H1 (cell line): Measurements from ENCODE around the gene REEP2. TPM values are rescaled to one million over a fixed set of nuclear protein-coding genes. Genes with fewer than 3 reads are reported as not detected.
A peak's percentile ranks its signal among the peaks of the same experiment; 100 is the strongest.

ENCODE experiments used
- CTCF ChIA-PET: fragments of 300-600 bp; sonication (Branson Sonifier 250); formaldehyde crosslinking; loops from one replicate; lab custom pipeline; 2021; ENCODE audit not compliant: partially characterized antibody; lab: Charles Lee
- POLR2A ChIA-PET: fragments of 300-600 bp; sonication (Branson Sonifier 250); formaldehyde crosslinking; loops from one replicate; lab custom pipeline; 2021; ENCODE audit warnings: inconsistent platforms; ENCODE audit not compliant: partially characterized antibody; lab: Charles Lee
- DNase-seq, 2 experiments: peaks; one replicate each; pipeline versions ENCODE4 v3.0.0 to v3.0.0-alpha.2; 2010 to 2022; ENCODE audit warnings: low spot score in 2 of 2, low read depth in 1 of 2, mixed read lengths in 1 of 2
- FAIRE-seq: peaks from 2 replicates; lab custom pipeline; 2011; peaks lifted over from hg19 to GRCh38; lab: Jason Lieb, UNC
- H2AFZ ChIP-seq: 2 replicates; pipeline ENCODE4 v1.8.1; 2012; ENCODE audit warnings: low read length, inconsistent platforms
- H2AK5ac ChIP-seq: 2 replicates; pipeline ENCODE4 v1.6.1; 2013; ENCODE audit warnings: low read depth, low read length
- H2BK120ac ChIP-seq: replicated peaks from 2 replicates; pipeline ENCODE3; 2013; ENCODE audit warnings: low read depth, low read length, inconsistent platforms
- H2BK12ac ChIP-seq: 2 replicates; pipeline ENCODE4 v1.6.1; 2013; ENCODE audit warnings: low read depth, low read length
- H2BK15ac ChIP-seq: 2 replicates; pipeline ENCODE4 v1.6.1; 2013; ENCODE audit warnings: low read length
- H2BK20ac ChIP-seq: 2 replicates; pipeline ENCODE4 v1.6.1; 2013; ENCODE audit warnings: low read length
- H2BK5ac ChIP-seq: 2 replicates; pipeline ENCODE4 v1.6.1; 2013; ENCODE audit warnings: low read depth, low read length
- H3K14ac ChIP-seq: 2 replicates; pipeline ENCODE4 v1.6.1; 2013; ENCODE audit warnings: inconsistent platforms; ENCODE audit not compliant: insufficient read length
- H3K18ac ChIP-seq: 2 replicates; pipeline ENCODE4 v1.6.1; 2013; ENCODE audit warnings: low read length; ENCODE audit errors: extremely low read depth
- H3K23ac ChIP-seq: 2 replicates; pipeline ENCODE4 v1.6.1; 2013; ENCODE audit warnings: inconsistent platforms; ENCODE audit not compliant: insufficient read length
- H3K23me2 ChIP-seq: 2 replicates; pipeline ENCODE4 v1.6.1; 2013; ENCODE audit warnings: low read depth, low read length
- H3K27ac ChIP-seq: 2 replicates; pipeline ENCODE4 v1.6.1; 2011; ENCODE audit warnings: low read depth, low read length, inconsistent platforms
- H3K27me3 ChIP-seq, 4 experiments: replicated peaks in 1 of 4; 1 replicate in 1 of 4; 2 replicates in 3 of 4; pipeline versions ENCODE4 v1.6.1 to v1.8.1; 2011 to 2013; ENCODE audit warnings: low read length in 3 of 4, mild to moderate bottlenecking in 3 of 4, inconsistent platforms in 2 of 4, mixed read lengths in 2 of 4, moderate library complexity in 1 of 4; ENCODE audit not compliant: control insufficient read depth in 3 of 4, insufficient read depth in 3 of 4; ENCODE audit errors: extremely low read depth in 1 of 4
- H3K36me3 ChIP-seq, 4 experiments: 2 replicates each; pipeline versions ENCODE4 v1.6.1 to v1.8.1; 2011 to 2013; ENCODE audit warnings: mild to moderate bottlenecking in 4 of 4, low read length in 3 of 4, moderate library complexity in 2 of 4, control low read depth in 1 of 4, inconsistent platforms in 1 of 4; ENCODE audit not compliant: insufficient read depth in 4 of 4, control insufficient read depth in 2 of 4
- H3K4ac ChIP-seq: replicated peaks from 2 replicates; pipeline ENCODE3; 2013; ENCODE audit warnings: low read length, low read depth, mixed read lengths, inconsistent platforms; ENCODE audit not compliant: insufficient read length
- H3K4me1 ChIP-seq, 4 experiments: replicated peaks in 1 of 4; 1 replicate in 1 of 4; 2 replicates in 3 of 4; pipeline versions ENCODE4 v1.6.1 to v1.8.1; 2011 to 2013; ENCODE audit warnings: low read length in 3 of 4, inconsistent platforms in 2 of 4, mixed read lengths in 1 of 4; ENCODE audit not compliant: insufficient read depth in 4 of 4, control insufficient read depth in 3 of 4
- H3K4me2 ChIP-seq, 2 experiments: 2 replicates each; pipeline versions ENCODE4 v1.6.1 to v1.8.1; 2011 to 2013; ENCODE audit warnings: low read depth in 2 of 2, low read length in 2 of 2, control low read depth in 1 of 2, inconsistent platforms in 1 of 2, mild to moderate bottlenecking in 1 of 2; ENCODE audit not compliant: insufficient read depth in 1 of 2
- H3K4me3 ChIP-seq, 4 experiments: fragments of 200-600, 300-600 bp in 1 of 4; sonication (generic), shearing (Covaris generic), sonication (Bioruptor Twin) in 1 of 4; 2 replicates each; pipeline versions ENCODE4 v1.5.1 to v1.8.1; 2011 to 2016; ENCODE audit warnings: low read length in 4 of 4, low read depth in 3 of 4, control low read depth in 2 of 4, inconsistent platforms in 2 of 4, mild to moderate bottlenecking in 2 of 4, mixed read lengths in 1 of 4, moderate library complexity in 1 of 4; ENCODE audit not compliant: insufficient read depth in 2 of 4; ENCODE audit errors: extremely low read depth in 1 of 4
- H3K56ac ChIP-seq: replicated peaks from 2 replicates; pipeline ENCODE3; 2013; ENCODE audit warnings: low read depth, mild to moderate bottlenecking, mixed read lengths, low read length, inconsistent platforms; ENCODE audit not compliant: insufficient read length
- H3K79me1 ChIP-seq: 2 replicates; pipeline ENCODE4 v1.6.1; 2013; ENCODE audit warnings: low read depth, low read length, control low read depth
- H3K79me2 ChIP-seq, 2 experiments: 2 replicates each; pipeline versions ENCODE4 v1.6.1 to v1.8.1; 2012 to 2013; ENCODE audit warnings: low read length in 2 of 2, mild to moderate bottlenecking in 2 of 2, inconsistent platforms in 1 of 2; ENCODE audit not compliant: insufficient read depth in 2 of 2, control insufficient read depth in 1 of 2
- H3K9ac ChIP-seq, 4 experiments: replicated peaks in 1 of 4; 1 replicate in 1 of 4; 2 replicates in 3 of 4; pipeline versions ENCODE4 v1.6.1 to v1.8.1; 2011 to 2013; ENCODE audit warnings: low read depth in 3 of 4, low read length in 3 of 4, control low read depth in 2 of 4, mild to moderate bottlenecking in 2 of 4, moderate library complexity in 2 of 4, inconsistent platforms in 1 of 4; ENCODE audit errors: extremely low read depth in 1 of 4
- H3K9me3 ChIP-seq, 2 experiments: 2 replicates each; pipeline versions ENCODE4 v1.6.1 to v1.8.1; 2012 to 2013; ENCODE audit warnings: mild to moderate bottlenecking in 2 of 2, moderate library complexity in 2 of 2, control low read depth in 1 of 2, inconsistent platforms in 1 of 2, low read depth in 1 of 2, low read length in 1 of 2, mixed read lengths in 1 of 2; ENCODE audit not compliant: insufficient read depth in 2 of 2
- H4K20me1 ChIP-seq, 2 experiments: replicated peaks in 1 of 2; 2 replicates each; pipeline versions ENCODE3 to v1.8.1; 2011 to 2013; ENCODE audit warnings: inconsistent platforms in 2 of 2, low read length in 2 of 2, mild to moderate bottlenecking in 1 of 2; ENCODE audit not compliant: insufficient read depth in 2 of 2, control insufficient read depth in 1 of 2
- H4K5ac ChIP-seq: 2 replicates; pipeline ENCODE4 v1.6.1; 2013; ENCODE audit warnings: low read length, low read depth, mixed read lengths, inconsistent platforms; ENCODE audit not compliant: insufficient read length
- H4K8ac ChIP-seq: 2 replicates; pipeline ENCODE4 v1.8.0; 2013; ENCODE audit warnings: mild to moderate bottlenecking, moderate library complexity, low read length, inconsistent platforms; ENCODE audit not compliant: insufficient read depth; ENCODE audit errors: extremely low read depth
- H4K91ac ChIP-seq: replicated peaks from 2 replicates; pipeline ENCODE3; 2013; ENCODE audit warnings: low read length, mixed read lengths, inconsistent platforms; ENCODE audit not compliant: insufficient read length
- CTBP2 ChIP-seq: IDR thresholded peaks from 2 replicates; pipeline ENCODE4 v1.7.0; 2011; ENCODE audit warnings: borderline replicate concordance, mild to moderate bottlenecking, moderate library complexity, mixed read lengths, low read length; ENCODE audit not compliant: insufficient read depth, insufficient read length
- GTF2F1 ChIP-seq: IDR thresholded peaks from 2 replicates; pipeline ENCODE4 v1.6.1; 2012; ENCODE audit warnings: low read depth, low read length, improper control_type of control experiment, borderline replicate concordance
- KDM4A ChIP-seq: IDR thresholded peaks from one replicate; pipeline ENCODE4 v1.7.1; 2012; ENCODE audit warnings: low read depth, mild to moderate bottlenecking, moderate library complexity, low read length, inconsistent platforms; ENCODE audit not compliant: severe bottlenecking
- RFX5 ChIP-seq: IDR thresholded peaks from 2 replicates; pipeline ENCODE4 v1.6.1; 2011; ENCODE audit warnings: low read depth, low read length, improper control_type of control experiment, borderline replicate concordance
- SIRT6 ChIP-seq: IDR thresholded peaks from one replicate; pipeline ENCODE4 v1.7.1; 2012; ENCODE audit warnings: low read length, inconsistent platforms
- SP1 ChIP-seq: IDR thresholded peaks from 2 replicates; pipeline ENCODE4 v1.6.1; 2011; ENCODE audit warnings: low read depth, low read length
- TBP ChIP-seq: IDR thresholded peaks from 2 replicates; pipeline ENCODE4 v1.6.1; 2011; ENCODE audit warnings: low read depth, low read length, improper control_type of control experiment
- TEAD4 ChIP-seq: IDR thresholded peaks from 2 replicates; pipeline ENCODE4 v1.6.1; 2012; ENCODE audit warnings: low read depth, low read length, inconsistent platforms, mixed read lengths
- WGBS, 2 experiments: shearing (Covaris generic) in 1 of 2; methylation state at CpG; one replicate each; pipeline versions ENCODE4 v1.1.6 to v1.1.7; 2013 to 2015; ENCODE audit warnings: low lambda C conversion rate in 2 of 2, mixed read lengths in 2 of 2, inconsistent platforms in 1 of 2, low coverage in 1 of 2, missing lambda C conversion rate in 1 of 2; ENCODE audit not compliant: insufficient replicate concordance in 2 of 2, insufficient coverage in 1 of 2, insufficient read length in 1 of 2; ENCODE audit errors: extremely low coverage in 1 of 2, missing lambda C conversion rate in 1 of 2; 5-methylcytosine and 5-hydroxymethylcytosine counted together
- polyA plus RNA-seq, 7 experiments: library from polyadenylated mRNA; depleted of rRNA in 3 of 7; stranded (reverse) in 5 of 7; unstranded in 2 of 7; fragments of >200 nt in 5 of 7; fragments of 200-250 nt in 2 of 7; gene quantifications; 1 replicate in 5 of 7; 2 replicates in 1 of 7; 4 replicates in 1 of 7; pipeline versions ENCODE4 v1.2.1 to v1.2.3, GENCODE V29; 2011 to 2013; ENCODE audit warnings: missing spikeins in 2 of 7, mixed read lengths in 2 of 7
- total RNA-seq: library from RNA; stranded (reverse); fragmentation: NEBNext Ultra II Directional; extraction: Animal tissue kit (Norgen Biotek cat#: 25700); gene quantifications from 2 replicates; pipeline ENCODE4 v1.2.1, GENCODE V29; 2021
- TF ChIP-seq, protein P1 (sequence below): IDR thresholded peaks from 2 replicates; pipeline ENCODE4 v1.6.1; 2012; ENCODE audit warnings: low read length, inconsistent platforms
- TF ChIP-seq, protein P2 (sequence below): IDR thresholded peaks from 2 replicates; pipeline ENCODE4 v1.6.1; 2012; ENCODE audit warnings: inconsistent platforms
- TF ChIP-seq, protein P3 (sequence below): IDR thresholded peaks from 2 replicates; pipeline ENCODE4 v1.6.1; 2012; ENCODE audit warnings: inconsistent platforms

REEP2 gene
- total and polyA plus RNA-seq, 2 of the 8 experiments (the other 6 are each of a cell fraction or from before 2014, with no cell fraction given) = 26.5 to 40.2 TPM

DNA sequence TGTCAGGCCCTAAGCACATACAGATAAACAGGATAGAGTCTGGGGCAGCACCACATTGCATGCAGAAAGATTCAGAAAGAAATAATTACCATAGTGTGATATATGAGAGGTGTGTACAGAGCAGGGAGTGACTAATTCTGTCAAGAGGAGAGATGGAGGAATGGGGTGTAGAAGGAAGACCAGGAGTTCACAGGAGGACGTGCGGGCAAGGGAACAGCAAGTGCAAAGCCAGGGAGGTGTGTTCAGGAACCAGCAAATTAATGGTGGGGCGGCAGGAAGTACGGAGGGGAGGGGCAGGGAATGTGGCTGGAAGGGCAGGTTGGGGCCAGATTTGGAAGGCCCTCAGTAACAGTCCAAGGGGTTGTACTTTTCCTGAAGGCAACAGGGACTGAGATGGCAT is 43.8 kb downstream of the REEP2 start:
- no peak overlapping the region for H3K4ac ChIP-seq
- no peak overlapping the region for H4K8ac ChIP-seq
- no peaks in the 10 kb centered on the region for H4K20me1 ChIP-seq
- FAIRE-seq = no peak
- POLR2A ChIA-PET = interaction anchor here (0.8 to 1.7 kb wide), 3 partner anchors 10 to 17 kb away, joined by 3 to 5 read pairs (median 4); partner anchors contain the start of gene EGR1
- no peak overlapping the region for H3K4me3 ChIP-seq
- no peaks in the 10 kb centered on the region for H3K36me3 ChIP-seq
- H3K27ac ChIP-seq = no peak overlapping the region
- no peak overlapping the region for H3K14ac ChIP-seq
- H2AFZ ChIP-seq = no peak overlapping the region
- no peak overlapping the region; the same call in 1 of the 2 replicates for H3K18ac ChIP-seq
- no peaks in the 10 kb centered on the region for H3K79me1 ChIP-seq
- H3K23me2 ChIP-seq = no peaks in the 10 kb centered on the region; the same call in 1 of the 2 replicates
- H3K23ac ChIP-seq = no peak overlapping the region
- no peak overlapping the region for H2BK15ac ChIP-seq
- no peaks in the 10 kb centered on the region for H3K79me2 ChIP-seq
- no peak overlapping the region for H2AK5ac ChIP-seq
- H3K27me3 ChIP-seq = no peaks in the 10 kb centered on the region
- no peaks in the 10 kb centered on the region for H3K9me3 ChIP-seq
- no peak overlapping the region for H3K9ac ChIP-seq
- no peak overlapping the region for H2BK12ac ChIP-seq
- H3K56ac ChIP-seq = no peak overlapping the region
- no peak overlapping the region for H4K5ac ChIP-seq
- H2BK5ac ChIP-seq = no peak overlapping the region
- 84% methylated on average over 4 of the region's 4 CpGs; no CpG with 5 or more reads in 1 of the 2 experiments for WGBS, 2 experiments
- H2BK20ac ChIP-seq = 0 out of 2 replicates have a peak overlapping the region, but pooled peaks have one; percentile 72
- no peak overlapping the region for H3K4me2 ChIP-seq
- H4K91ac ChIP-seq = no peak overlapping the region
- no peak for DNase-seq
- H2BK120ac ChIP-seq = no peak overlapping the region
- no peaks in the 10 kb centered on the region for H3K4me1 ChIP-seq
- CTCF ChIA-PET = interaction anchor here (0.7 to 5.0 kb wide), 7 partner anchors 10 to 130 kb away, joined by 3 to 34 read pairs (median 3); partner anchors contain the start of genes EGR1 and KDM3B
- TF ChIP-seq TEAD4 (no peak), CTBP2 (no peak), SP1 (no peak), TBP (no peak), RFX5 (no peak), GTF2F1 (no peak), SIRT6 (no peak), KDM4A (no peak)
- TF ChIP-seq, protein P1, sequence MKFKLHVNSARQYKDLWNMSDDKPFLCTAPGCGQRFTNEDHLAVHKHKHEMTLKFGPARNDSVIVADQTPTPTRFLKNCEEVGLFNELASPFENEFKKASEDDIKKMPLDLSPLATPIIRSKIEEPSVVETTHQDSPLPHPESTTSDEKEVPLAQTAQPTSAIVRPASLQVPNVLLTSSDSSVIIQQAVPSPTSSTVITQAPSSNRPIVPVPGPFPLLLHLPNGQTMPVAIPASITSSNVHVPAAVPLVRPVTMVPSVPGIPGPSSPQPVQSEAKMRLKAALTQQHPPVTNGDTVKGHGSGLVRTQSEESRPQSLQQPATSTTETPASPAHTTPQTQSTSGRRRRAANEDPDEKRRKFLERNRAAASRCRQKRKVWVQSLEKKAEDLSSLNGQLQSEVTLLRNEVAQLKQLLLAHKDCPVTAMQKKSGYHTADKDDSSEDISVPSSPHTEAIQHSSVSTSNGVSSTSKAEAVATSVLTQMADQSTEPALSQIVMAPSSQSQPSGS = no peak
- TF ChIP-seq, protein P2, sequence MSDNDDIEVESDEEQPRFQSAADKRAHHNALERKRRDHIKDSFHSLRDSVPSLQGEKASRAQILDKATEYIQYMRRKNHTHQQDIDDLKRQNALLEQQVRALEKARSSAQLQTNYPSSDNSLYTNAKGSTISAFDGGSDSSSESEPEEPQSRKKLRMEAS = no peak
- TF ChIP-seq, protein P3, sequence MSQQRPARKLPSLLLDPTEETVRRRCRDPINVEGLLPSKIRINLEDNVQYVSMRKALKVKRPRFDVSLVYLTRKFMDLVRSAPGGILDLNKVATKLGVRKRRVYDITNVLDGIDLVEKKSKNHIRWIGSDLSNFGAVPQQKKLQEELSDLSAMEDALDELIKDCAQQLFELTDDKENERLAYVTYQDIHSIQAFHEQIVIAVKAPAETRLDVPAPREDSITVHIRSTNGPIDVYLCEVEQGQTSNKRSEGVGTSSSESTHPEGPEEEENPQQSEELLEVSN = no peak
